ENCODE measurements around the gene TRPV5.
"Not testable (repeated sequence)": the region's sequence is repeated elsewhere in the genome, so short reads cannot be mapped to it uniquely, and the experiment has no call there.

Gene TRPV5

GRCh38 chr7:142933624-142934023, at the start of gene TRPV5:
TRPV5 (minus strand) TSS chr7:142933746; CDS start chr7:142933459, 287 bp downstream.
- no peaks in the 10 kb centered on the region for H3K4me1 Mint-ChIP-seq
- peaks cover 27% of the 10 kb centered on the region for H3K27me3 Mint-ChIP-seq
- H3K27ac Mint-ChIP-seq (ENCODE audit: low read depth) = no peak within 1 kb of the TSS
- H3K36me3 Mint-ChIP-seq (ENCODE audit: insufficient read depth) = no peaks in the 10 kb centered on the region
- ATAC-seq (replicated peaks; ENCODE audit: extremely low read depth, poor library complexity, severe bottlenecking) (no peak), DNase-seq (ENCODE audit: low spot score in 2 of 2) (no peak)
- no peak within 1 kb of the TSS for H3K4me3 Mint-ChIP-seq
- H3K9me3 Mint-ChIP-seq = no peaks in the 10 kb centered on the region

- ATAC-seq (replicated peaks; ENCODE audit: extremely low read depth, poor library complexity, severe bottlenecking); H3K36me3 Mint-ChIP-seq (ENCODE audit: insufficient read depth); H3K27ac Mint-ChIP-seq (ENCODE audit: low read depth); H3K4me1 Mint-ChIP-seq; H3K9me3 Mint-ChIP-seq; H3K4me3 Mint-ChIP-seq; DNase-seq (ENCODE audit: low spot score in 2 of 2): not testable (repeated sequence)
- peaks cover 45% of the 10 kb centered on the region for H3K27me3 Mint-ChIP-seq
Measured at GRCh38 chr7:142978402-142978801, 44.9 kb upstream of the TRPV5 start.

- no peaks in the 10 kb centered on the region for H3K4me1 Mint-ChIP-seq
- no peak overlapping the region for H3K4me3 Mint-ChIP-seq
- no peaks in the 10 kb centered on the region for H3K36me3 Mint-ChIP-seq (ENCODE audit: insufficient read depth)
- peaks cover 58% of the 10 kb centered on the region for H3K27me3 Mint-ChIP-seq
- DNase-seq (ENCODE audit: low spot score in 2 of 2) = no peak
- H3K27ac Mint-ChIP-seq (ENCODE audit: low read depth) = no peak overlapping the region
- peaks cover 5% of the 10 kb centered on the region for H3K9me3 Mint-ChIP-seq
- ATAC-seq (replicated peaks; ENCODE audit: extremely low read depth, poor library complexity, severe bottlenecking) = no peak
Measured at GRCh38 chr7:142974626-142975025, 41.1 kb upstream of the TRPV5 start.

GRCh38 chr7:142969183-142969582, 35.6 kb upstream of the TRPV5 start:
- Mint-ChIP-seq H3K36me3 (ENCODE audit: insufficient read depth) (peaks cover 3% of the 10 kb centered on the region), H3K27ac (ENCODE audit: low read depth) (no peak overlapping the region), H3K27me3 (peaks cover 87% of the 10 kb centered on the region), H3K4me1 (no peaks in the 10 kb centered on the region), H3K4me3 (no peak overlapping the region), H3K9me3 (no peaks in the 10 kb centered on the region)
- ATAC-seq (replicated peaks; ENCODE audit: extremely low read depth, poor library complexity, severe bottlenecking) (no peak), DNase-seq (ENCODE audit: low spot score in 2 of 2) (no peak)

- Mint-ChIP-seq H3K4me1 (no peaks in the 10 kb centered on the region), H3K9me3 (no peaks in the 10 kb centered on the region), H3K27me3 (peaks cover 88% of the 10 kb centered on the region), H3K36me3 (ENCODE audit: insufficient read depth) (peaks cover 3% of the 10 kb centered on the region), H3K4me3 (no peak overlapping the region), H3K27ac (ENCODE audit: low read depth) (no peak overlapping the region)
- ATAC-seq (replicated peaks; ENCODE audit: extremely low read depth, poor library complexity, severe bottlenecking) = no peak
- no peak for DNase-seq (ENCODE audit: low spot score in 2 of 2)
Measured at GRCh38 chr7:142968229-142968628, 34.7 kb upstream of the TRPV5 start.

- DNase-seq (ENCODE audit: low spot score in 2 of 2) = no peak
Measured at GRCh38 chr7:142964502-142965246, 31.1 kb upstream of the TRPV5 start.

GRCh38 chr7:142963993-142964392, 30.4 kb upstream of the TRPV5 start:
- Mint-ChIP-seq H3K9me3 (no peaks in the 10 kb centered on the region), H3K36me3 (ENCODE audit: insufficient read depth) (peaks cover 3% of the 10 kb centered on the region), H3K4me3 (no peak overlapping the region), H3K4me1 (no peaks in the 10 kb centered on the region), H3K27me3 (peaks cover 75% of the 10 kb centered on the region), H3K27ac (ENCODE audit: low read depth) (no peak overlapping the region)
- no peak for DNase-seq (ENCODE audit: low spot score in 2 of 2)
- ATAC-seq (replicated peaks; ENCODE audit: extremely low read depth, poor library complexity, severe bottlenecking) = no peak

More at GRCh38 chr7:142964502-142965246, 31.1 kb upstream of the TRPV5 start:
- no peaks in the 10 kb centered on the region for H3K4me1 Mint-ChIP-seq
- no peak for ATAC-seq (replicated peaks; ENCODE audit: extremely low read depth, poor library complexity, severe bottlenecking)
- no peaks in the 10 kb centered on the region for H3K9me3 Mint-ChIP-seq
- H3K4me3 Mint-ChIP-seq = no peak overlapping the region
- H3K27me3 Mint-ChIP-seq = peaks cover 75% of the 10 kb centered on the region
- H3K36me3 Mint-ChIP-seq (ENCODE audit: insufficient read depth) = peaks cover 3% of the 10 kb centered on the region
- H3K27ac Mint-ChIP-seq (ENCODE audit: low read depth) = no peak overlapping the region

- H3K9me3 Mint-ChIP-seq = no peaks in the 10 kb centered on the region
- no peak overlapping the region for H3K27ac Mint-ChIP-seq (ENCODE audit: low read depth)
- H3K27me3 Mint-ChIP-seq = peaks cover 70% of the 10 kb centered on the region
- ATAC-seq (replicated peaks; ENCODE audit: extremely low read depth, poor library complexity, severe bottlenecking) (no peak), DNase-seq (ENCODE audit: low spot score in 2 of 2) (no peak)
- no peaks in the 10 kb centered on the region for H3K4me1 Mint-ChIP-seq
- peaks cover 3% of the 10 kb centered on the region for H3K36me3 Mint-ChIP-seq (ENCODE audit: insufficient read depth)
- H3K4me3 Mint-ChIP-seq = no peak overlapping the region
Measured at GRCh38 chr7:142962991-142963390, 29.4 kb upstream of the TRPV5 start.

GRCh38 chr7:142961973-142962926, 28.7 kb upstream of the TRPV5 start, which contains the start of gene KEL:
KEL (minus strand) TSS chr7:142962363; CDS start chr7:142962206, 157 bp downstream.
- Mint-ChIP-seq H3K27me3 (peaks cover 62% of the 10 kb centered on the region), H3K27ac (ENCODE audit: low read depth) (no peak within 1 kb of the TSS), H3K4me1 (no peaks in the 10 kb centered on the region), H3K4me3 (no peak within 1 kb of the TSS), H3K36me3 (ENCODE audit: insufficient read depth) (no peaks in the 10 kb centered on the region), H3K9me3 (no peaks in the 10 kb centered on the region)
- DNase-seq (ENCODE audit: low spot score in 2 of 2) (no peak), ATAC-seq (replicated peaks; ENCODE audit: extremely low read depth, poor library complexity, severe bottlenecking) (no peak)

- Mint-ChIP-seq H3K27me3 (peaks cover 60% of the 10 kb centered on the region), H3K9me3 (peaks cover 3% of the 10 kb centered on the region), H3K36me3 (ENCODE audit: insufficient read depth) (no peaks in the 10 kb centered on the region), H3K27ac (ENCODE audit: low read depth) (no peak overlapping the region), H3K4me3 (no peak overlapping the region), H3K4me1 (no peaks in the 10 kb centered on the region)
- ATAC-seq (replicated peaks; ENCODE audit: extremely low read depth, poor library complexity, severe bottlenecking) (no peak), DNase-seq (ENCODE audit: low spot score in 2 of 2) (no peak)
Measured at GRCh38 chr7:142961595-142961972, 28.0 kb upstream of the TRPV5 start.

GRCh38 chr7:142960955-142961512, 27.5 kb upstream of the TRPV5 start:
- peaks cover 8% of the 10 kb centered on the region for H3K9me3 Mint-ChIP-seq
- H3K27ac Mint-ChIP-seq (ENCODE audit: low read depth) = no peak overlapping the region
- ATAC-seq (replicated peaks; ENCODE audit: extremely low read depth, poor library complexity, severe bottlenecking) (no peak), DNase-seq (ENCODE audit: low spot score in 2 of 2) (no peak)
- peaks cover 60% of the 10 kb centered on the region for H3K27me3 Mint-ChIP-seq
- no peaks in the 10 kb centered on the region for H3K4me1 Mint-ChIP-seq
- H3K4me3 Mint-ChIP-seq = no peak overlapping the region
- no peaks in the 10 kb centered on the region for H3K36me3 Mint-ChIP-seq (ENCODE audit: insufficient read depth)

- no peak for ATAC-seq (replicated peaks; ENCODE audit: extremely low read depth, poor library complexity, severe bottlenecking)
- DNase-seq (ENCODE audit: low spot score in 2 of 2) = no peak
- Mint-ChIP-seq H3K27me3 (peaks cover 44% of the 10 kb centered on the region), H3K27ac (ENCODE audit: low read depth) (no peak overlapping the region), H3K4me3 (no peak overlapping the region), H3K36me3 (ENCODE audit: insufficient read depth) (no peaks in the 10 kb centered on the region), H3K4me1 (no peaks in the 10 kb centered on the region), H3K9me3 (peaks cover 19% of the 10 kb centered on the region)
Measured at GRCh38 chr7:142959202-142959601, 25.7 kb upstream of the TRPV5 start.

Measured in central memory CD8-positive, alpha-beta T cell (primary cell).